ENCODE measurements around the gene RP2. TPM values are rescaled to one million over a fixed set of nuclear protein-coding genes. Genes with fewer than 3 reads are reported as not detected.

Gene RP2
- total RNA-seq, 2 donors from 2014 or later: 6.6 to 7.1 TPM

DNA sequence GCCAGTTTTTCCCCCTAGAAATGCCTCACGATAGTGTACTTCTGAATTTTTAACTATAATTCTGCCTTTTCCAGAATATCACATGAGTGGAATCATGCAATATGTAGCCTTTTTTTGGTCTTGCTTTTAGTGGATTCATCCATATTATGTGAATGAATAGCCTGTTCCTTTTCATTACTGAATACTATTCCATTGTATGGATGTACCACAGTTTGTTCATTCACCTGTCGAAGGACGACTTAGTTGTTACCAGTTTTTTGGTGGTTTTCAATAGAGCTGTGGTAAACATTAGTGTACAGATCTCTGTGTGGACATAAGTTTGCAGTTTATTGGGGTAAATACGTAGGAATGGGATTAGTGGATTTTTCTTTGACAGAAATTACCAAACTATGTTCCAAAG is 83.4 kb downstream of the RP2 start:
- H3K27ac Mint-ChIP-seq: no peak overlapping the region
- no peak for ATAC-seq (replicated peaks)
- H3K9me3 Mint-ChIP-seq: no peaks in the 10 kb centered on the region
- no peaks in the 10 kb centered on the region for H3K36me3 Mint-ChIP-seq (ENCODE audit: low read depth)
- H3K4me3 Mint-ChIP-seq: no peak overlapping the region
- peaks cover 25% of the 10 kb centered on the region for H3K27me3 Mint-ChIP-seq
- no peaks in the 10 kb centered on the region for H3K4me1 Mint-ChIP-seq

DNA sequence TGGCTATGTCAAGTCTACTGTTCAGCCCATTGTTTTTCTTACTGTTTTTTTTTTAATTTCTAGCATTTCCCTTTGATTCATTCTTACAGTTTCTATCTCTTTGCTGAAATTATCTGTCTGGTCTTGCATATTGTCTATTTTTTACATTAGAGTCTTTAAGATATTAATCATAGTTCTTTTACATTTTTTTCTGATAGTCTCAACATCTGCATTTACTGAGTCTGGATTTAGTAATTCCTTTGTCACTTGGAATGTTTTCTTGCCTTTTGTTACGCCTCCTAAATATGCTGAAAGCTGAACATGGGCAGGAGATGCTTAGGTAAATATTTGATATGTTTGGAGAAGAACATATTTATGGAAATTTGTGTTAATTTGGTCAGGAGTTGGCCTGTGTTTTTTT is 85.8 kb downstream of the RP2 start:
- Mint-ChIP-seq H3K4me3 (no peak overlapping the region), H3K9me3 (no peaks in the 10 kb centered on the region), H3K27ac (no peak overlapping the region), H3K27me3 (peaks cover 11% of the 10 kb centered on the region), H3K4me1 (no peaks in the 10 kb centered on the region), H3K36me3 (ENCODE audit: low read depth) (no peaks in the 10 kb centered on the region)
- ATAC-seq (replicated peaks): no peak

DNA sequence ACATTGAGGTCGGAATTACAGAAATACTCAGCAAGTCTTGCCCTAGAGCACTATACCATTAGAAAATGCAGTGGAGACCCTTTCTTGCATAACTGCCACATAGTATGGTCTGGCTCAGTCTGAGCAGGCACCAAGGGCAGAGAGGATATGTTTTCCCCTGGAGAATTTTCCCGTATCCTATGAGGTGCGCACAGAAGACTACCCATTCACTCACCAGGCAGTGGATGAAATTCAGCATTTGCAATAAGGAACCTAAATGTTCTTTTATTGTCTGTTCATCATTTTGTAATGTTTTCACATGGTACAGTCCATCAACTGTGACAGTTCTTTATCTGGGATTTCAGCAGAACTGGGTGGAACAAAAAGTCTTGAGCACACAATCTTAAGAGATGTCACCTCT is 90.9 kb downstream of the RP2 start:
- Mint-ChIP-seq H3K4me3 (no peak overlapping the region), H3K27me3 (peaks cover 4% of the 10 kb centered on the region), H3K4me1 (no peaks in the 10 kb centered on the region), H3K36me3 (ENCODE audit: low read depth) (no peaks in the 10 kb centered on the region), H3K27ac (no peak overlapping the region), H3K9me3 (no peaks in the 10 kb centered on the region)
- ATAC-seq (replicated peaks): no peak

DNA sequence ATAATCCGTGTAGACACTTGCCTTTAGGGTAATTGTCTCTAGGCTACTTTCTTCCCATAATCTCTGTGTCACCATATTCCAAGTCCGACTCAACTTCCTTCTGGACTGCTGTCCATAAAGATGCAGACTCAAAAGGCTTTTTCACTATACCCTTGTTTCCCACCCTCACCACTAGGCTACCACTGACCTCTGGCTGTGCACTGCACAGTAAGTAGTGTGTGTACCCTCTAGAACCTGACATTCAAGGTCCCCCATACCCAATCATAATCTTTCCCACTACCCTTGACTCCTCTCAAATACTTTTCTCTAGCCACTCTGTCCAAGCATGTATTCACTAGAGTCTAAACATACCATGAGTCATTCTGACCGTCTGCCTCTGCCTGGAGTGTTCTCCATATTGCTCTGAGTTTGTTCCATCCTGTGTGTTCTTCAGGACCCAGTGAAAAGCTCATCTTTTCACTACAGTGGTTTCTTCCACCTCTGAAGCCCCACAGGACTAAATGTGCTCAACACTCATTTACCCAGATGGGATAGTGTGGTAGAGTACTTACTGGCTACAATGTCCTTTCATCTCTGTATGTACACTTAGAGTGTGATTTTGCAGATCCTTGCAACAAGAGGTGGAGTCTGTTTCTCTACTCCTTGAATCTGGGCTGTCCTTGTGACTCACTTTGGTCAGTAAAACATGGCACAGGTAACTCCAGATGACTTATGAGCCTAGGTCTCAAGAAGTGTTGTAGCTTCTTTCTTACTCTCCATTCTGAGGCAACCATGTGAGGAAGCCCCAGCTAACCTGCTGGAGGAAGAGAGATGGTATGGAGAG is 92.8 kb downstream of the RP2 start:
- no peaks in the 10 kb centered on the region for H3K36me3 Mint-ChIP-seq (ENCODE audit: low read depth)
- H3K27ac Mint-ChIP-seq: no peak overlapping the region
- no peak overlapping the region for H3K4me3 Mint-ChIP-seq
- ATAC-seq (replicated peaks): no peak
- H3K4me1 Mint-ChIP-seq: no peaks in the 10 kb centered on the region
- H3K9me3 Mint-ChIP-seq: no peaks in the 10 kb centered on the region
- peaks cover 4% of the 10 kb centered on the region for H3K27me3 Mint-ChIP-seq

Other genes with a start within 250 kb of the RP2 start
- gene SLC9A7, start 77.9 kb upstream of the RP2 start, total RNA-seq: 10 to 100 TPM; 10.0 to 13.3 TPM
- 1 to 10 TPM in 1 of 2 donors, under 1 TPM in 1; 0.54 to 1.3 TPM for gene JADE3, start 75.4 kb downstream of the RP2 start, total RNA-seq
- gene RGN, start 241.4 kb downstream of the RP2 start, total RNA-seq: not detected